Duodenal mucosa (tissue), 2 donors: ENCODE measurements around the gene IQCN.

ENCODE experiments used
- H3K27ac ChIP-seq: one replicate; pipeline ENCODE4 v1.7.0; 2013; ENCODE audit warnings: low read depth, low read length
- H3K27me3 ChIP-seq, 2 donors: one replicate each; pipeline ENCODE4 v1.7.0; 2013; ENCODE audit warnings: low read length in 2 of 2, control low read depth in 1 of 2; ENCODE audit not compliant: insufficient read depth in 2 of 2, control insufficient read depth in 1 of 2
- H3K36me3 ChIP-seq, 2 donors: one replicate each; pipeline ENCODE4 v1.7.0; 2013; ENCODE audit warnings: low read length in 2 of 2, control low read depth in 1 of 2; ENCODE audit not compliant: insufficient read depth in 2 of 2, control insufficient read depth in 1 of 2
- H3K4me1 ChIP-seq, 2 donors: one replicate each; pipeline ENCODE4 v1.7.0; 2013; ENCODE audit warnings: low read length in 2 of 2, control low read depth in 1 of 2; ENCODE audit not compliant: insufficient read depth in 2 of 2, control insufficient read depth in 1 of 2
- H3K4me3 ChIP-seq, 2 donors: one replicate each; pipeline ENCODE4 v1.7.0; 2013; ENCODE audit warnings: low read length in 2 of 2, low read depth in 1 of 2
- H3K9ac ChIP-seq, 2 donors: one replicate each; pipeline ENCODE4 v1.7.0; 2013; ENCODE audit warnings: low read length in 2 of 2, low read depth in 1 of 2
- H3K9me3 ChIP-seq, 2 donors: one replicate each; pipeline ENCODE4 v1.7.0; 2013; ENCODE audit warnings: low read length in 2 of 2, control low read depth in 1 of 2; ENCODE audit not compliant: control insufficient read depth in 1 of 2

The IQCN gene

GRCh38 chr19:18304458-18305310, 30.4 kb upstream of the IQCN start:
- peaks cover 0 to 17% of the 10 kb centered on the region in 2 donors for H3K36me3 ChIP-seq
- peaks cover 21 to 48% of the 10 kb centered on the region in 2 donors for H3K4me1 ChIP-seq
- H3K4me3 ChIP-seq, result peak overlapping the region; percentile 60 to 64
- peak overlapping the region; percentile 95 for H3K27ac ChIP-seq
- H3K9me3 ChIP-seq, result no peaks in the 10 kb centered on the region
- peak overlapping the region; percentile 90 to 91 for H3K9ac ChIP-seq
- H3K27me3 ChIP-seq, result no peaks in the 10 kb centered on the region

GRCh38 chr19:18304208-18304457, 29.9 kb upstream of the IQCN start:
- H3K9ac ChIP-seq, result peak overlapping the region; percentile 90 to 91
- peaks cover 21 to 48% of the 10 kb centered on the region in 2 donors for H3K4me1 ChIP-seq

GRCh38 chr19:18301718-18302111, 27.5 kb upstream of the IQCN start:
- H3K4me3 ChIP-seq, result no peak overlapping the region
- peaks cover 21 to 47% of the 10 kb centered on the region in 2 donors for H3K4me1 ChIP-seq
- H3K9me3 ChIP-seq, result no peaks in the 10 kb centered on the region
- H3K27ac ChIP-seq, result no peak overlapping the region
- H3K27me3 ChIP-seq, result no peaks in the 10 kb centered on the region
- no peak overlapping the region for H3K9ac ChIP-seq
- no peaks in the 10 kb centered on the region for H3K36me3 ChIP-seq

More at GRCh38 chr19:18304208-18304457, 29.9 kb upstream of the IQCN start:
- no peaks in the 10 kb centered on the region for H3K9me3 ChIP-seq
- peaks cover 0 to 12% of the 10 kb centered on the region in 2 donors for H3K36me3 ChIP-seq
- H3K27ac ChIP-seq, result peak overlapping the region; percentile 95
- H3K27me3 ChIP-seq, result no peaks in the 10 kb centered on the region
- peak overlapping the region; percentile 60 to 64 for H3K4me3 ChIP-seq

GRCh38 chr19:18300930-18301717, 26.9 kb upstream of the IQCN start:
- H3K4me3 ChIP-seq, result no peak overlapping the region
- H3K27me3 ChIP-seq, result no peaks in the 10 kb centered on the region
- no peaks in the 10 kb centered on the region for H3K36me3 ChIP-seq
- H3K9me3 ChIP-seq, result no peaks in the 10 kb centered on the region
- peaks cover 19 to 42% of the 10 kb centered on the region in 2 donors for H3K4me1 ChIP-seq
- H3K27ac ChIP-seq, result peak overlapping the region; percentile 36
- H3K9ac ChIP-seq, result no peak overlapping the region

GRCh38 chr19:18299654-18300053, 25.4 kb upstream of the IQCN start:
- H3K9me3 ChIP-seq, result no peaks in the 10 kb centered on the region
- no peak overlapping the region for H3K27ac ChIP-seq
- H3K4me1 ChIP-seq, result peaks cover 9 to 29% of the 10 kb centered on the region in 2 donors
- no peaks in the 10 kb centered on the region for H3K36me3 ChIP-seq
- H3K27me3 ChIP-seq, result no peaks in the 10 kb centered on the region
- H3K4me3 ChIP-seq, result no peak overlapping the region
- no peak overlapping the region for H3K9ac ChIP-seq

- no peaks in the 10 kb centered on the region for H3K9me3 ChIP-seq
- no peak overlapping the region for H3K9ac ChIP-seq
- no peak overlapping the region for H3K4me3 ChIP-seq
- peaks cover 4 to 22% of the 10 kb centered on the region in 2 donors for H3K4me1 ChIP-seq
- no peaks in the 10 kb centered on the region for H3K27me3 ChIP-seq
- H3K27ac ChIP-seq, result no peak overlapping the region
- no peaks in the 10 kb centered on the region for H3K36me3 ChIP-seq
Observed at GRCh38 chr19:18298601-18299000, 24.3 kb upstream of the IQCN start.

GRCh38 chr19:18297308-18297707, 23.1 kb upstream of the IQCN start:
- Histone ChIP-seq H3K4me3 (no peak overlapping the region), H3K36me3 (no peaks in the 10 kb centered on the region), H3K27ac (no peak overlapping the region), H3K9ac (no peak overlapping the region), H3K4me1 (peaks cover 6 to 23% of the 10 kb centered on the region in 2 donors), H3K9me3 (no peaks in the 10 kb centered on the region), H3K27me3 (no peaks in the 10 kb centered on the region)

GRCh38 chr19:18295034-18295451, 20.8 kb upstream of the IQCN start:
- Histone ChIP-seq H3K4me3 (no peak overlapping the region), H3K27ac (no peak overlapping the region), H3K9me3 (no peaks in the 10 kb centered on the region), H3K9ac (no peak overlapping the region), H3K27me3 (no peaks in the 10 kb centered on the region), H3K36me3 (no peaks in the 10 kb centered on the region), H3K4me1 (peaks cover 6 to 20% of the 10 kb centered on the region in 2 donors)

GRCh38 chr19:18294467-18294864, 20.2 kb upstream of the IQCN start:
- H3K9ac ChIP-seq, result no peak overlapping the region
- H3K9me3 ChIP-seq, result no peaks in the 10 kb centered on the region
- H3K27me3 ChIP-seq, result no peaks in the 10 kb centered on the region
- no peak overlapping the region for H3K27ac ChIP-seq
- peaks cover 6 to 24% of the 10 kb centered on the region in 2 donors for H3K4me1 ChIP-seq
- H3K36me3 ChIP-seq, result no peaks in the 10 kb centered on the region
- no peak overlapping the region for H3K4me3 ChIP-seq
